K562 (cell line): Measurements from ENCODE around the gene BHLHE23. TPM values are rescaled to one million over a fixed set of nuclear protein-coding genes. Genes with fewer than 3 reads are reported as not detected.

ENCODE experiments used
- ATAC-seq: fragments of 200-7000 bp; cut with Tn5 transposase; 3 replicates; pipeline ENCODE4 v1.9.1; 2020; ENCODE audit warnings: moderate library complexity
- BruUV-seq: library from RNA; stranded (reverse); fragments of 400-500 nt; replicated peaks from 2 replicates; lab custom pipeline; 2021; lab: Mats Ljungman, UMichigan
- CTCF ChIA-PET: fragments of 300-600 bp; formaldehyde crosslinking; extraction: SDS; loops from one replicate; lab custom pipeline; 2021; ENCODE audit warnings: low intra/inter-chr PET ratio; lab: Yijun Ruan, JAX
- POLR2A ChIA-PET: fragments of 300-600, 350-650 bp; sonication (Branson Sonifier 250); formaldehyde crosslinking; extraction: SDS; loops from one replicate; lab custom pipeline; 2021; ENCODE audit warnings: antibody characterized with exemption, inconsistent platforms; lab: Yijun Ruan, JAX
- DNase-seq, 4 experiments: peaks; one replicate each; pipeline versions ENCODE4 v3.0.0 to v3.0.0-alpha.2; 2011 to 2018; ENCODE audit warnings: low spot score in 3 of 4, mixed read lengths in 3 of 4; ENCODE audit errors: extremely low read depth in 1 of 4
- FAIRE-seq: peaks from 2 replicates; lab custom pipeline; 2011; peaks lifted over from hg19 to GRCh38; lab: Jason Lieb, UNC
- H2AFZ ChIP-seq: 2 replicates; pipeline ENCODE4 v1.6.0; 2011; ENCODE audit warnings: low read depth, low read length, control low read depth, inconsistent platforms
- H3K27ac ChIP-seq: fragments of 200-600 bp; 3 replicates; pipeline ENCODE4 v1.8.0; 2011; ENCODE audit warnings: low read depth, mild to moderate bottlenecking, control low read depth, inconsistent platforms, low read length, moderate library complexity, mixed read lengths; ENCODE audit errors: extremely low read depth
- H3K27me3 ChIP-seq, 2 experiments: fragments of 300-600 bp in 1 of 2; 2 replicates in 1 of 2; 3 replicates in 1 of 2; pipeline versions ENCODE4 v1.6.0 to v1.8.0; 2011; ENCODE audit warnings: inconsistent platforms in 2 of 2, low read length in 2 of 2, mild to moderate bottlenecking in 1 of 2, mixed read lengths in 1 of 2, moderate library complexity in 1 of 2; ENCODE audit not compliant: control insufficient read depth in 2 of 2, insufficient read depth in 2 of 2
- H3K36me3 ChIP-seq: fragments of 300-600 bp; 3 replicates; pipeline ENCODE4 v1.8.0; 2011; ENCODE audit warnings: mild to moderate bottlenecking, low read length, inconsistent platforms; ENCODE audit not compliant: control insufficient read depth, insufficient read depth
- H3K4me1 ChIP-seq, 2 experiments: fragments of 200-600 bp in 1 of 2; replicated peaks in 1 of 2; 2 replicates in 1 of 2; 3 replicates in 1 of 2; pipeline versions ENCODE4 v1.5.1 to v1.8.0; 2011; ENCODE audit warnings: inconsistent platforms in 2 of 2, low read length in 2 of 2, mild to moderate bottlenecking in 1 of 2, mixed read lengths in 1 of 2, moderate library complexity in 1 of 2; ENCODE audit not compliant: control insufficient read depth in 2 of 2, insufficient read depth in 2 of 2
- H3K4me2 ChIP-seq: 2 replicates; pipeline ENCODE4 v1.6.1; 2011; ENCODE audit warnings: low read length, control low read depth, inconsistent platforms, mixed read lengths; ENCODE audit not compliant: insufficient read depth
- H3K4me3 ChIP-seq: fragments of 200-600 bp; sonication (generic), shearing (Covaris generic); 2 replicates; pipeline ENCODE4 v1.5.1; 2016; ENCODE audit warnings: control low read depth, inconsistent platforms
- H3K79me2 ChIP-seq: fragments of 200-600 bp; 3 replicates; pipeline ENCODE4 v1.8.0; 2011; ENCODE audit warnings: low read length, inconsistent platforms; ENCODE audit not compliant: control insufficient read depth, insufficient read depth
- H3K9ac ChIP-seq, 2 experiments: 2 replicates each; pipeline versions ENCODE4 v1.6.0 to v1.6.1; 2011; ENCODE audit warnings: low read depth in 2 of 2, low read length in 2 of 2, control low read depth in 1 of 2, inconsistent platforms in 1 of 2, mild to moderate bottlenecking in 1 of 2, mixed read lengths in 1 of 2; ENCODE audit not compliant: insufficient read depth in 1 of 2
- H3K9me1 ChIP-seq: one replicate; pipeline ENCODE4 v1.6.0; 2011; ENCODE audit warnings: inconsistent platforms, mild to moderate bottlenecking, low read length, moderate library complexity; ENCODE audit not compliant: control insufficient read depth, insufficient read depth
- H3K9me3 ChIP-seq: replicated peaks from 2 replicates; pipeline ENCODE4 v1.5.1; 2011; ENCODE audit warnings: low read depth, low read length, inconsistent platforms; ENCODE audit not compliant: control insufficient read depth, insufficient read depth
- H4K20me1 ChIP-seq: replicated peaks from 2 replicates; pipeline ENCODE4 v1.6.1; 2011; ENCODE audit warnings: low read length, inconsistent platforms, mixed read lengths; ENCODE audit not compliant: control insufficient read depth, insufficient read depth
- CAMTA2 ChIP-seq: fragments of 250-450 bp; sonication (Bioruptor Pico); conservative IDR thresholded peaks from 2 replicates; pipeline ENCODE4 v1.5.1; 2022
- CBFA2T3 ChIP-seq: fragments of 450-650 bp; IDR thresholded peaks from 2 replicates; pipeline ENCODE4 v1.6.1; 2017
- MYNN ChIP-seq, 2 experiments: sonication (generic); formaldehyde crosslinking in 1 of 2; IDR thresholded peaks; 2 replicates each; pipeline versions ENCODE4 v1.5.0 to v1.6.1; 2016 to 2020; ENCODE audit warnings: antibody characterized with exemption in 1 of 2, missing genetic modification reagents in 1 of 2
- NR2F6 ChIP-seq: fragments of 450-650 bp; formaldehyde crosslinking; IDR thresholded peaks from 2 replicates; pipeline ENCODE4 v1.4.0; 2020; ENCODE audit warnings: mild to moderate bottlenecking
- RBBP5 ChIP-seq: fragments of 200-600 bp; sonication (generic); IDR thresholded peaks from 2 replicates; pipeline ENCODE4 v1.6.1; 2012; ENCODE audit warnings: borderline replicate concordance, mild to moderate bottlenecking, low read length, control low read depth, inconsistent platforms; ENCODE audit not compliant: insufficient read depth, poor library complexity, severe bottlenecking
- SRSF9 ChIP-seq: fragments of 200-400 bp; formaldehyde crosslinking; IDR thresholded peaks from 2 replicates; pipeline ENCODE4 v1.6.1; 2017; ENCODE audit warnings: low read depth, low read length, borderline replicate concordance
- U2AF1 ChIP-seq: fragments of 200-400 bp; formaldehyde crosslinking; optimal IDR thresholded peaks from 2 replicates; pipeline ENCODE3; 2017; ENCODE audit warnings: mild to moderate bottlenecking, low read depth, low read length, moderate library complexity
- ZBTB1 ChIP-seq: sonication (generic); formaldehyde crosslinking; IDR thresholded peaks from 2 replicates; pipeline ENCODE4 v1.8.1; 2023; ENCODE audit warnings: missing genetic modification reagents, low read depth, mild to moderate bottlenecking, borderline replicate concordance
- ZBTB9 ChIP-seq: fragments of 450-650 bp; formaldehyde crosslinking; IDR thresholded peaks from 2 replicates; pipeline ENCODE4 v1.4.0; 2020; ENCODE audit warnings: mild to moderate bottlenecking, moderate library complexity
- WGBS: fragments of 100-300 bp; shearing (Covaris generic); methylation state at CpG from one replicate; pipeline ENCODE4 v1.1.6; 2016; ENCODE audit warnings: low coverage, mixed read lengths; ENCODE audit not compliant: insufficient coverage; ENCODE audit errors: missing lambda C conversion rate; 5-methylcytosine and 5-hydroxymethylcytosine counted together
- in situ Hi-C: fragments of 300-500 bp; cut with MboI; formaldehyde crosslinking; loops from 4 replicates; pipeline ENCODE4 v1.15.0; 2018; ENCODE audit warnings: inconsistent platforms, mixed read lengths
- intact Hi-C: fragments of 100-400 bp; cut with micrococcal nuclease; formaldehyde crosslinking; loops from 2 replicates; pipeline ENCODE4 v1.14.2; 2022
- polyA plus RNA-seq, 8 experiments: library from polyadenylated mRNA; depleted of rRNA in 4 of 8; stranded (reverse) in 5 of 8; unstranded in 3 of 8; fragments of >200 nt; fragmentation: Nextera tagmentation in 2 of 8; fragmentation: Illumina TruSeq in 1 of 8; extraction: Ambion mirVana in 2 of 8; extraction: Trizol in 1 of 8; gene quantifications; 2 replicates each; pipeline versions ENCODE4 v1.2.1 to v1.2.3, GENCODE V29; 2011 to 2014; ENCODE audit warnings: inconsistent platforms in 1 of 8, missing spikeins in 1 of 8
- total RNA-seq, 7 experiments: library from RNA; depleted of rRNA in 6 of 7; stranded (reverse); fragments of >200 nt in 6 of 7; fragmentation: Illumina TruSeq in 2 of 7; extraction: Trizol in 2 of 7; gene quantifications; 2 replicates each; pipeline versions ENCODE4 v1.2.1 to v1.2.3, GENCODE V29; 2011 to 2021; ENCODE audit warnings: low replicate concordance in 1 of 7

BHLHE23 gene
- total and polyA plus RNA-seq, 9 of the 15 experiments (the other 6 are each of a cell fraction or from before 2014, with no cell fraction given), result not detected

- CTCF ChIA-PET, result no interaction called here
- Histone ChIP-seq H3K27ac (no peak overlapping the region), H3K4me3 (no peak overlapping the region), H3K9ac (no peak overlapping the region), H3K36me3 (no peaks in the 10 kb centered on the region), H3K27me3 (peaks cover 65 to 68% of the 10 kb centered on the region in 2 experiments), H3K4me2 (no peak overlapping the region), H3K79me2 (no peaks in the 10 kb centered on the region), H3K9me3 (0 out of 2 replicates have a peak, but pooled peaks cover 3% of the 10 kb centered on the region), H4K20me1 (no peaks in the 10 kb centered on the region; the same call in none of the 2 replicates), H3K4me1 (peaks cover 5 to 23% of the 10 kb centered on the region in 2 experiments; a peak in 3 of 5 replicates), H3K9me1 (no peaks in the 10 kb centered on the region), H2AFZ (no peak overlapping the region)
- TF ChIP-seq ZBTB1 (CRISPR knock-in tag) (no peak), SRSF9 (no peak), U2AF1 (no peak), CAMTA2 (no peak), MYNN (IDR thresholded peaks at IDR 0.05) (no peak), MYNN (CRISPR knock-in tag; IDR thresholded peaks at IDR 0.05) (no peak), NR2F6 (CRISPR knock-in tag) (no peak), CBFA2T3 (no peak), RBBP5 (no peak), ZBTB9 (no peak)
- no peak for DNase-seq
- POLR2A ChIA-PET, result interaction anchor here (0.7 to 1.5 kb wide), 2 partner anchors 12 to 33 kb away, joined by 3 to 4 read pairs; no protein-coding TSS in a partner anchor
- in situ Hi-C loops, result loop anchor here (10.0 kb wide), 1 partner anchor 190 kb away; no protein-coding TSS in a partner anchor
- ATAC-seq, result no peak
- no TSS peak for BruUV-seq
- FAIRE-seq, result no peak
- WGBS, result 4% methylated on average over 9 of the region's 11 CpGs
- intact Hi-C loops, result no loop called here
Measured at GRCh38 chr20:63014710-63015109, 7.9 kb upstream of the BHLHE23 start.
